HepG2 (cell line): ENCODE measurements around the gene CCNH. TPM values are rescaled to one million over a fixed set of nuclear protein-coding genes. Genes with fewer than 3 reads are reported as not detected.

ENCODE experiments used
- ATAC-seq: fragments of 200-7000 bp; cut with Tn5 transposase; 3 replicates; pipeline ENCODE4 v1.9.1; 2020; ENCODE audit warnings: mild to moderate bottlenecking, moderate library complexity
- BruUV-seq: library from RNA; stranded (reverse); fragments of 400-500 nt; replicated peaks from 2 replicates; lab custom pipeline; 2021; lab: Mats Ljungman, UMichigan
- CTCF ChIA-PET: fragments of 300-600 bp; formaldehyde crosslinking; extraction: SDS; loops from one replicate; lab custom pipeline; 2021; ENCODE audit warnings: low total read pairs, inconsistent platforms, low intra/inter-chr PET ratio; lab: Yijun Ruan, JAX
- POLR2A ChIA-PET: fragments of 350-600 bp; sonication (Branson Sonifier 250); formaldehyde crosslinking; loops from one replicate; lab custom pipeline; 2020; ENCODE audit warnings: antibody characterized with exemption, inconsistent platforms; lab: Yijun Ruan, JAX
- DNase-seq: peaks from one replicate; pipeline ENCODE4 v3.0.0-alpha.2; 2015; ENCODE audit warnings: low spot score
- FAIRE-seq: peaks from 3 replicates; lab custom pipeline; 2011; peaks lifted over from hg19 to GRCh38; lab: Jason Lieb, UNC
- H2AFZ ChIP-seq: one replicate; pipeline ENCODE4 v1.6.1; 2011; ENCODE audit warnings: low read length, inconsistent platforms
- H3K27ac ChIP-seq: fragments of 300-600 bp; 3 replicates; pipeline ENCODE4 v1.8.0; 2011; ENCODE audit warnings: mixed run types, mild to moderate bottlenecking, mixed read lengths, low read length, inconsistent platforms; ENCODE audit not compliant: insufficient read depth; ENCODE audit errors: extremely low read length
- H3K27me3 ChIP-seq, 2 experiments: fragments of 200-600 bp in 1 of 2; 2 replicates in 1 of 2; 3 replicates in 1 of 2; pipeline versions ENCODE4 v1.6.0 to v1.8.0; 2011; ENCODE audit warnings: low read length in 2 of 2, mild to moderate bottlenecking in 2 of 2, moderate library complexity in 2 of 2, inconsistent platforms in 1 of 2; ENCODE audit not compliant: insufficient read depth in 2 of 2, control insufficient read depth in 1 of 2
- H3K36me3 ChIP-seq, 2 experiments: fragments of 200-600 bp in 1 of 2; replicated peaks in 1 of 2; 2 replicates in 1 of 2; 3 replicates in 1 of 2; pipeline versions ENCODE4 v1.5.1 to v1.8.0; 2011; ENCODE audit warnings: low read length in 2 of 2, inconsistent platforms in 1 of 2; ENCODE audit not compliant: insufficient read depth in 2 of 2, control insufficient read depth in 1 of 2
- H3K4me1 ChIP-seq: 2 replicates; pipeline ENCODE4 v1.5.1; 2012; ENCODE audit warnings: low read length, inconsistent platforms; ENCODE audit not compliant: insufficient read depth
- H3K4me2 ChIP-seq: 2 replicates; pipeline ENCODE4 v1.6.0; 2011; ENCODE audit warnings: low read depth, low read length, inconsistent platforms
- H3K4me3 ChIP-seq, 3 experiments: fragments of 200-600 bp in 1 of 3; sonication (generic), shearing (Covaris generic) in 1 of 3; replicated peaks in 1 of 3; 2 replicates each; pipeline ENCODE4 v1.5.1; 2011 to 2016; ENCODE audit warnings: low read length in 3 of 3, inconsistent platforms in 2 of 3, low read depth in 2 of 3, mild to moderate bottlenecking in 2 of 3, control low read depth in 1 of 3, mixed read lengths in 1 of 3; ENCODE audit not compliant: insufficient read depth in 1 of 3
- H3K79me2 ChIP-seq: one replicate; pipeline ENCODE4 v1.6.1; 2011; ENCODE audit warnings: low read length, inconsistent platforms; ENCODE audit not compliant: insufficient read depth
- H3K9ac ChIP-seq: 2 replicates; pipeline ENCODE4 v1.6.0; 2011; ENCODE audit warnings: mild to moderate bottlenecking, low read depth, low read length, inconsistent platforms; ENCODE audit not compliant: insufficient read depth
- H3K9me3 ChIP-seq: 2 replicates; pipeline ENCODE4 v1.5.1; 2012; ENCODE audit warnings: mild to moderate bottlenecking, low read length
- H4K20me1 ChIP-seq: 2 replicates; pipeline ENCODE4 v1.6.0; 2011; ENCODE audit warnings: inconsistent platforms, mild to moderate bottlenecking, low read length, moderate library complexity; ENCODE audit not compliant: insufficient read depth
- CCDC6 ChIP-seq: sonication (generic); formaldehyde crosslinking; IDR thresholded peaks from 2 replicates; pipeline ENCODE4 v1.8.1; 2022; ENCODE audit warnings: mild to moderate bottlenecking, missing genetic modification reagents, moderate library complexity
- CREM ChIP-seq, 2 experiments: sonication (generic) in 1 of 2; formaldehyde crosslinking in 1 of 2; IDR thresholded peaks; 2 replicates each; pipeline versions ENCODE4 v1.4.0 to v1.6.1; 2016 to 2020; ENCODE audit warnings: antibody characterized with exemption in 1 of 2, mild to moderate bottlenecking in 1 of 2, missing genetic modification reagents in 1 of 2
- DMAP1 ChIP-seq: IDR thresholded peaks from 2 replicates; pipeline ENCODE4 v1.6.1; 2016
- DPF2 ChIP-seq: sonication (generic); formaldehyde crosslinking; IDR thresholded peaks from 2 replicates; pipeline ENCODE4 v1.4.0; 2020; ENCODE audit warnings: mild to moderate bottlenecking, low read depth, missing genetic modification reagents, borderline replicate concordance
- FOSL1 ChIP-seq: sonication (generic); formaldehyde crosslinking; IDR thresholded peaks from 2 replicates; pipeline ENCODE4 v1.9.0; 2021; ENCODE audit warnings: missing genetic modification reagents, borderline replicate concordance
- HMGXB4 ChIP-seq, 2 experiments: sonication (generic) in 1 of 2; formaldehyde crosslinking in 1 of 2; IDR thresholded peaks; 2 replicates each; pipeline versions ENCODE4 v1.4.0 to v1.6.1; 2018 to 2020; ENCODE audit warnings: missing genetic modification reagents in 2 of 2, borderline replicate concordance in 1 of 2, low read depth in 1 of 2, mild to moderate bottlenecking in 1 of 2, missing biosample characterization in 1 of 2
- NFAT5 ChIP-seq: sonication (generic); formaldehyde crosslinking; IDR thresholded peaks from 2 replicates; pipeline ENCODE4 v1.4.0; 2020; ENCODE audit warnings: missing genetic modification reagents
- RBFOX2 ChIP-seq: fragments of 200-400 bp; formaldehyde crosslinking; IDR thresholded peaks from 2 replicates; pipeline ENCODE4 v1.6.1; 2017; ENCODE audit warnings: low read depth, mild to moderate bottlenecking, low read length
- SCMH1 ChIP-seq: sonication (generic); formaldehyde crosslinking; IDR thresholded peaks from 2 replicates; pipeline ENCODE4 v1.9.0; 2021; ENCODE audit warnings: missing genetic modification reagents, mild to moderate bottlenecking, borderline replicate concordance
- SIX4 ChIP-seq: sonication (generic); formaldehyde crosslinking; IDR thresholded peaks from 2 replicates; pipeline ENCODE4 v1.4.0; 2020; ENCODE audit warnings: missing genetic modification reagents
- TERF1 ChIP-seq: sonication (generic); formaldehyde crosslinking; IDR thresholded peaks from 2 replicates; pipeline ENCODE4 v1.8.0; 2022; ENCODE audit warnings: mild to moderate bottlenecking, missing genetic modification reagents, moderate library complexity
- ZNF503 ChIP-seq: sonication (generic); formaldehyde crosslinking; IDR thresholded peaks from 2 replicates; pipeline ENCODE4 v1.4.0; 2020; ENCODE audit warnings: missing genetic modification reagents
- ZNF543 ChIP-seq: sonication (generic); formaldehyde crosslinking; IDR thresholded peaks from 2 replicates; pipeline ENCODE4 v1.4.0; 2020; ENCODE audit warnings: mild to moderate bottlenecking, missing genetic modification reagents
- ZNF772 ChIP-seq: sonication (generic); formaldehyde crosslinking; IDR thresholded peaks from 2 replicates; pipeline ENCODE4 v1.5.0; 2020; ENCODE audit warnings: mild to moderate bottlenecking, missing genetic modification reagents
- WGBS: methylation state at CpG from one replicate; pipeline ENCODE4 v1.1.6; 2017; ENCODE audit warnings: low lambda C conversion rate; 5-methylcytosine and 5-hydroxymethylcytosine counted together
- in situ Hi-C: cut with HindIII; loops from 2 replicates; pipeline ENCODE4 v1.10.0; 2017; ENCODE audit warnings: low pct_unique_long_range_greater_than_20kb; ENCODE audit not compliant: extremely low pct_ligation_motif_present
- intact Hi-C: fragments of 100-400 bp; cut with micrococcal nuclease; formaldehyde crosslinking; loops from one replicate; pipeline ENCODE4 v1.10.0; 2022; ENCODE audit not compliant: unreplicated experiment
- polyA plus RNA-seq, 8 experiments: library from polyadenylated mRNA; depleted of rRNA in 3 of 8; stranded (reverse) in 7 of 8; unstranded in 1 of 8; fragments of >200 nt; fragmentation: Illumina TruSeq in 4 of 8; extraction: Trizol in 4 of 8; gene quantifications; 2 replicates each; pipeline versions ENCODE4 v1.2.1 to v1.2.3, GENCODE V29; 2011 to 2016; ENCODE audit warnings: low read depth in 4 of 8, missing spikeins in 1 of 8, mixed read lengths in 1 of 8; ENCODE audit not compliant: insufficient read depth in 1 of 8
- total RNA-seq, 5 experiments: library from RNA; depleted of rRNA; stranded (reverse); fragments of >200 nt; fragmentation: Illumina TruSeq; extraction: Trizol; gene quantifications; 2 replicates each; pipeline ENCODE4 v1.2.3, GENCODE V29; 2016; ENCODE audit warnings: low read depth in 1 of 5

CCNH gene
- total and polyA plus RNA-seq, 2 of the 13 experiments (the other 11 are each of a cell fraction or from before 2014, with no cell fraction given): 42.5 to 94.3 TPM

- H3K9ac ChIP-seq: no peak overlapping the region
- POLR2A ChIA-PET: no interaction called here
- H4K20me1 ChIP-seq: no peaks in the 10 kb centered on the region
- no peak overlapping the region for H2AFZ ChIP-seq
- H3K4me2 ChIP-seq: no peak overlapping the region
- H3K79me2 ChIP-seq: no peaks in the 10 kb centered on the region
- no peak overlapping the region for H3K4me3 ChIP-seq
- in situ Hi-C loops (no loop called here), intact Hi-C loops (no loop called here)
- no peaks in the 10 kb centered on the region for H3K9me3 ChIP-seq
- ATAC-seq (no peak), DNase-seq (no peak), FAIRE-seq (no peak)
- CTCF ChIA-PET: no interaction called here
- H3K27ac ChIP-seq: no peak overlapping the region
- H3K4me1 ChIP-seq: no peaks in the 10 kb centered on the region
- BruUV-seq: no TSS peak
- 98% methylated on average over 2 of the region's 2 CpGs for WGBS
- H3K36me3 ChIP-seq: peaks cover 4 to 42% of the 10 kb centered on the region in 2 experiments; a peak in 4 of 5 replicates
- H3K27me3 ChIP-seq: no peaks in the 10 kb centered on the region
- TF ChIP-seq HMGXB4 (CRISPR knock-in tag; IDR thresholded peaks at IDR 0.05; ENCODE audit: borderline replicate concordance in 1 of 2, low read depth in 1 of 2) (no peak), FOSL1 (CRISPR knock-in tag) (no peak), RBFOX2 (no peak), DMAP1 (CRISPR knock-in tag) (no peak), DPF2 (no peak), NFAT5 (CRISPR knock-in tag) (no peak), CCDC6 (no peak), ZNF772 (CRISPR knock-in tag) (no peak), ZNF543 (CRISPR knock-in tag) (no peak), ZNF503 (no peak), CREM (IDR thresholded peaks at IDR 0.05) (no peak), CREM (CRISPR knock-in tag; IDR thresholded peaks at IDR 0.05) (no peak), SIX4 (CRISPR knock-in tag) (no peak), TERF1 (CRISPR knock-in tag) (no peak), SCMH1 (CRISPR knock-in tag) (no peak)
These were observed 40.0 kb downstream of the CCNH start for GRCh38 chr5:87372705-87373104.
